H9 (cell line): Measurements from ENCODE around the gene IGFBP3. TPM values are rescaled to one million over a fixed set of nuclear protein-coding genes. Genes with fewer than 3 reads are reported as not detected.

Source experiments
- DNase-seq: peaks from one replicate; pipeline ENCODE4 v3.0.0-alpha.2; 2017
- H2AFZ ChIP-seq: one replicate; pipeline ENCODE4 v1.6.1; 2013; ENCODE audit warnings: mild to moderate bottlenecking, low read length, control low read depth, moderate library complexity
- H2AK5ac ChIP-seq: 2 replicates; pipeline ENCODE4 v1.6.1; 2013; ENCODE audit warnings: low read length, control low read depth, mixed read lengths; ENCODE audit not compliant: insufficient read length
- H2BK120ac ChIP-seq: one replicate; pipeline ENCODE4 v1.6.1; 2013; ENCODE audit warnings: low read depth, mild to moderate bottlenecking, low read length, control low read depth, inconsistent platforms; ENCODE audit not compliant: poor library complexity, severe bottlenecking
- H2BK12ac ChIP-seq: 2 replicates; pipeline ENCODE4 v1.6.1; 2013; ENCODE audit warnings: low read length, control low read depth, mixed read lengths, low read depth; ENCODE audit not compliant: insufficient read length
- H2BK15ac ChIP-seq: 2 replicates; pipeline ENCODE4 v1.6.1; 2013; ENCODE audit warnings: low read depth, low read length, control low read depth
- H2BK20ac ChIP-seq: one replicate; pipeline ENCODE4 v1.6.1; 2013; ENCODE audit warnings: low read depth, mild to moderate bottlenecking, low read length, control low read depth, inconsistent platforms; ENCODE audit not compliant: poor library complexity, severe bottlenecking
- H2BK5ac ChIP-seq: 2 replicates; pipeline ENCODE4 v1.6.1; 2013; ENCODE audit warnings: low read length, control low read depth, mixed read lengths; ENCODE audit not compliant: insufficient read length
- H3K14ac ChIP-seq: 2 replicates; pipeline ENCODE4 v1.6.1; 2013; ENCODE audit warnings: low read length, control low read depth; ENCODE audit not compliant: insufficient read depth
- H3K18ac ChIP-seq: 2 replicates; pipeline ENCODE4 v1.6.1; 2013; ENCODE audit warnings: low read depth, mild to moderate bottlenecking, mixed read lengths, low read length, control low read depth; ENCODE audit not compliant: insufficient read length
- H3K23ac ChIP-seq: 2 replicates; pipeline ENCODE4 v1.6.1; 2013; ENCODE audit warnings: low read length, control low read depth, mixed read lengths, low read depth; ENCODE audit not compliant: insufficient read length
- H3K23me2 ChIP-seq: 2 replicates; pipeline ENCODE4 v1.6.1; 2013; ENCODE audit warnings: low read depth, mild to moderate bottlenecking, mixed read lengths, low read length, control low read depth; ENCODE audit not compliant: insufficient read length, poor library complexity, severe bottlenecking
- H3K27ac ChIP-seq: 2 replicates; pipeline ENCODE4 v1.5.1; 2013; ENCODE audit warnings: low read length, control low read depth, mixed read lengths, low read depth; ENCODE audit not compliant: insufficient read length
- H3K27me3 ChIP-seq: 2 replicates; pipeline ENCODE4 v1.6.1; 2013; ENCODE audit warnings: low read length, control low read depth, inconsistent platforms; ENCODE audit not compliant: insufficient read depth
- H3K4ac ChIP-seq: 2 replicates; pipeline ENCODE4 v1.6.1; 2013; ENCODE audit warnings: low read depth, mild to moderate bottlenecking, control low read depth, inconsistent platforms, low read length, moderate library complexity
- H3K4me1 ChIP-seq: 2 replicates; pipeline ENCODE4 v1.6.1; 2013; ENCODE audit warnings: low read length, control low read depth, inconsistent platforms; ENCODE audit not compliant: insufficient read depth
- H3K4me2 ChIP-seq: 2 replicates; pipeline ENCODE4 v1.6.1; 2013; ENCODE audit warnings: low read length, control low read depth, mixed read lengths; ENCODE audit not compliant: insufficient read length, insufficient read depth
- H3K56ac ChIP-seq: 2 replicates; pipeline ENCODE4 v1.6.1; 2013; ENCODE audit warnings: low read depth, mild to moderate bottlenecking, mixed read lengths, low read length, control low read depth; ENCODE audit not compliant: insufficient read length
- H3K79me1 ChIP-seq: 2 replicates; pipeline ENCODE4 v1.6.1; 2013; ENCODE audit warnings: low read depth, mild to moderate bottlenecking, moderate library complexity, low read length, control low read depth, inconsistent platforms; ENCODE audit not compliant: insufficient read depth, poor library complexity, severe bottlenecking
- H3K79me2 ChIP-seq: 2 replicates; pipeline ENCODE4 v1.6.1; 2013; ENCODE audit warnings: low read length, control low read depth, inconsistent platforms; ENCODE audit not compliant: insufficient read depth
- H3K9ac ChIP-seq: 2 replicates; pipeline ENCODE4 v1.6.1; 2013; ENCODE audit warnings: low read length, control low read depth, mixed read lengths; ENCODE audit not compliant: insufficient read length; ENCODE audit errors: extremely low read depth
- H3K9me3 ChIP-seq: one replicate; pipeline ENCODE4 v1.6.1; 2013; ENCODE audit warnings: low read depth, low read length, inconsistent platforms; ENCODE audit not compliant: control insufficient read depth
- H3T11ph ChIP-seq: one replicate; pipeline ENCODE4 v1.6.1; 2013; ENCODE audit warnings: mild to moderate bottlenecking, low read length, control low read depth, inconsistent platforms
- H4K20me1 ChIP-seq: one replicate; pipeline ENCODE4 v1.6.1; 2013; ENCODE audit not compliant: control insufficient read depth, insufficient read length, insufficient read depth
- H4K5ac ChIP-seq: 2 replicates; pipeline ENCODE4 v1.6.1; 2013; ENCODE audit warnings: low read depth, mild to moderate bottlenecking, mixed read lengths, low read length, control low read depth; ENCODE audit not compliant: insufficient read length
- H4K8ac ChIP-seq: replicated peaks from 2 replicates; pipeline ENCODE4 v1.6.1; 2013; ENCODE audit warnings: low read length, control low read depth, mixed read lengths, low read depth; ENCODE audit not compliant: insufficient read length
- H4K91ac ChIP-seq: 2 replicates; pipeline ENCODE4 v1.6.1; 2013; ENCODE audit warnings: low read depth, mild to moderate bottlenecking, moderate library complexity, mixed read lengths, low read length, control low read depth; ENCODE audit not compliant: insufficient read length
- H3K27ac Mint-ChIP-seq, 3 experiments: 2 replicates in 2 of 3; 3 replicates in 1 of 3; pipeline ENCODE4 v1.8.0; 2020 to 2021; ENCODE audit warnings: mixed read lengths in 3 of 3, mild to moderate bottlenecking in 1 of 3, moderate library complexity in 1 of 3
- H3K27me3 Mint-ChIP-seq: 2 replicates; pipeline ENCODE4 v1.8.0; 2021; ENCODE audit warnings: low read depth, mild to moderate bottlenecking, moderate library complexity, mixed read lengths
- H3K36me3 Mint-ChIP-seq, 3 experiments: 2 replicates in 2 of 3; 3 replicates in 1 of 3; pipeline ENCODE4 v1.8.0; 2020 to 2021; ENCODE audit warnings: low read depth in 3 of 3, mixed read lengths in 3 of 3; ENCODE audit not compliant: insufficient read depth in 1 of 3
- H3K4me1 Mint-ChIP-seq, 2 experiments: 2 replicates each; pipeline ENCODE4 v1.8.0; 2020; ENCODE audit warnings: mixed read lengths in 2 of 2
- H3K4me3 Mint-ChIP-seq, 2 experiments: 2 replicates in 1 of 2; 3 replicates in 1 of 2; pipeline ENCODE4 v1.8.0; 2020 to 2021; ENCODE audit warnings: mild to moderate bottlenecking in 2 of 2, mixed read lengths in 2 of 2, moderate library complexity in 1 of 2
- H3K9me3 Mint-ChIP-seq, 2 experiments: 2 replicates in 1 of 2; 3 replicates in 1 of 2; pipeline ENCODE4 v1.8.0; 2020; ENCODE audit warnings: mild to moderate bottlenecking in 2 of 2, mixed read lengths in 2 of 2, moderate library complexity in 1 of 2
- CTCF ChIP-seq: fragments of 200-600 bp; sonication (generic); conservative IDR thresholded peaks from 3 replicates; pipeline ENCODE4 v1.8.0; 2021; ENCODE audit warnings: antibody characterized with exemption, mild to moderate bottlenecking
- WGBS: extraction: QIAGEN DNeasy Blood & Tissue Kit; methylation state at CpG from one replicate; pipeline ENCODE4 v1.1.7; 2013; ENCODE audit warnings: missing lambda C conversion rate, low lambda C conversion rate, mixed read lengths; ENCODE audit not compliant: insufficient read length; ENCODE audit errors: extremely low coverage; 5-methylcytosine and 5-hydroxymethylcytosine counted together
- total RNA-seq: library from RNA; stranded (reverse); gene quantifications from 2 replicates; pipeline ENCODE4 v1.2.1, GENCODE V29; 2021

IGFBP3 gene
- total RNA-seq, 1 experiment from 2014 or later, result 10.0 TPM

DNA sequence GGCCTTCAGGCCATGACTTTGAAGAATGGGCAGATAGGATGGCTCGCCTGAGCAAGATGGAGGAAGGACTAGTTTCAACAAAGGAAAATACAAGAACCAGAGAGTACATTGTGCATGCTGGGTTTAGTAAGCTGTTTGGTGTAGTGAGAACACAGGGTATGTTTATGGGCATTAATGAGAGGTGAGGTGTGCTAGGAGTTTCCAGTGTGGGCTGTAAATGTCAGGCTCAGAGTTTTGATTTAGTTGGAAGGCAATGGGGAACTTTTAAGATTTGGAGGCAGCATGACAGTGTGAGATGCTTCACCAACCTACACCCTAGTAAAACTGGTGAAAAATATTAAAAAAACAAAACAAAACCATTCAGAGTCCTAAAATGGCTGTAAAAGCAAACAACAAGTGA lies 19.5 kb downstream of the IGFBP3 start:
- Mint-ChIP-seq H3K27me3 (peaks cover 28% of the 10 kb centered on the region), H3K36me3 (no peaks in the 10 kb centered on the region), H3K27ac (no peak overlapping the region), H3K4me1 (peaks cover 3% of the 10 kb centered on the region in 2 experiments; a peak in 3 of 4 replicates), H3K9me3 (peaks cover 0 to 4% of the 10 kb centered on the region in 2 experiments; a peak in 2 of 5 replicates), H3K4me3 (no peak overlapping the region)
- Histone ChIP-seq H2BK20ac (no peak overlapping the region), H3K56ac (no peak overlapping the region), H3K14ac (no peak overlapping the region), H4K91ac (no peak overlapping the region), H3K23me2 (no peaks in the 10 kb centered on the region), H2BK5ac (no peak overlapping the region), H3K4me1 (no peaks in the 10 kb centered on the region), H3T11ph (no peak overlapping the region), H4K5ac (no peak overlapping the region), H2AK5ac (no peak overlapping the region), H3K9me3 (no peaks in the 10 kb centered on the region), H3K27ac (no peak overlapping the region), H2BK12ac (no peak overlapping the region), H3K18ac (no peak overlapping the region), H4K20me1 (no peaks in the 10 kb centered on the region), H3K79me2 (no peaks in the 10 kb centered on the region), H3K79me1 (no peaks in the 10 kb centered on the region), H3K4ac (no peak overlapping the region), H2BK15ac (no peak overlapping the region), H3K4me2 (no peak overlapping the region), H4K8ac (no peak overlapping the region), H2BK120ac (no peak overlapping the region), H3K27me3 (no peaks in the 10 kb centered on the region), H2AFZ (no peak overlapping the region), H3K23ac (no peak overlapping the region), H3K9ac (no peak overlapping the region)
- TF ChIP-seq CTCF, result no peak
- no CpG with 5 or more reads among the region's 1 CpG for WGBS
- no peak for DNase-seq
